ENCODE results near the gene RGPD8.
"Not testable (repeated sequence)": the region's sequence is repeated elsewhere in the genome, so short reads cannot be mapped to it uniquely, and the experiment has no call there.

The RGPD8 gene

GRCh38 chr2:112435716-112436431, 2.4 kb upstream of the RGPD8 start:
- not testable (repeated sequence) for H3K27me3 ChIP-seq (ENCODE audit: control insufficient read depth, insufficient read depth, low read length, poor library complexity, severe bottlenecking); H3K36me3 ChIP-seq (ENCODE audit: control insufficient read depth, insufficient read depth, low read length); H3K4me3 ChIP-seq (ENCODE audit: insufficient read depth, low read depth, low read length); H3K9me3 ChIP-seq (ENCODE audit: control insufficient read depth, low read length); H3K4me1 ChIP-seq (ENCODE audit: control insufficient read depth, insufficient read depth, low read length); H3K27ac ChIP-seq (ENCODE audit: insufficient read depth, low read depth, low read length, poor library complexity, severe bottlenecking)
- 91 to 94% methylated on average over 17 of the region's 18 CpGs for WGBS, 2 experiments

- not testable (repeated sequence) for H3K27ac ChIP-seq (ENCODE audit: insufficient read depth, low read depth, low read length, poor library complexity, severe bottlenecking); H3K4me1 ChIP-seq (ENCODE audit: control insufficient read depth, insufficient read depth, low read length); H3K4me3 ChIP-seq (ENCODE audit: insufficient read depth, low read depth, low read length); H3K9me3 ChIP-seq (ENCODE audit: control insufficient read depth, low read length); H3K27me3 ChIP-seq (ENCODE audit: control insufficient read depth, insufficient read depth, low read length, poor library complexity, severe bottlenecking); H3K36me3 ChIP-seq (ENCODE audit: control insufficient read depth, insufficient read depth, low read length)
- 86 to 89% methylated on average over 32 to 33 of the region's 33 CpGs for WGBS, 2 experiments
Measured at GRCh38 chr2:112434890-112435715, 1.7 kb upstream of the RGPD8 start.

GRCh38 chr2:112433932-112434730, 686 bp upstream of the RGPD8 start:
- Histone ChIP-seq H3K4me1 (ENCODE audit: control insufficient read depth, insufficient read depth, low read length) (no peaks in the 10 kb centered on the region), H3K4me3 (ENCODE audit: insufficient read depth, low read depth, low read length) (no peak overlapping the region), H3K36me3 (ENCODE audit: control insufficient read depth, insufficient read depth, low read length) (no peaks in the 10 kb centered on the region), H3K9me3 (ENCODE audit: control insufficient read depth, low read length) (no peaks in the 10 kb centered on the region), H3K27me3 (ENCODE audit: control insufficient read depth, insufficient read depth, low read length, poor library complexity, severe bottlenecking) (peaks cover 5% of the 10 kb centered on the region), H3K27ac (ENCODE audit: insufficient read depth, low read depth, low read length, poor library complexity, severe bottlenecking) (no peak overlapping the region)
- 89 to 90% methylated on average over 31 of the region's 31 CpGs for WGBS, 2 experiments

- H3K9me3 ChIP-seq (ENCODE audit: control insufficient read depth, low read length); H3K27ac ChIP-seq (ENCODE audit: insufficient read depth, low read depth, low read length, poor library complexity, severe bottlenecking); H3K27me3 ChIP-seq (ENCODE audit: control insufficient read depth, insufficient read depth, low read length, poor library complexity, severe bottlenecking); H3K4me1 ChIP-seq (ENCODE audit: control insufficient read depth, insufficient read depth, low read length); H3K36me3 ChIP-seq (ENCODE audit: control insufficient read depth, insufficient read depth, low read length): not testable (repeated sequence)
- WGBS, 2 experiments = 1 to 2% methylated on average over 62 to 67 of the region's 98 CpGs
- H3K4me3 ChIP-seq (ENCODE audit: insufficient read depth, low read depth, low read length) = peak overlapping the region; percentile 39
Measured at GRCh38 chr2:112432735-112433479, 538 bp downstream of the RGPD8 start.

- H3K27me3 ChIP-seq (ENCODE audit: control insufficient read depth, insufficient read depth, low read length, poor library complexity, severe bottlenecking); H3K9me3 ChIP-seq (ENCODE audit: control insufficient read depth, low read length); H3K4me1 ChIP-seq (ENCODE audit: control insufficient read depth, insufficient read depth, low read length); H3K27ac ChIP-seq (ENCODE audit: insufficient read depth, low read depth, low read length, poor library complexity, severe bottlenecking); H3K36me3 ChIP-seq (ENCODE audit: control insufficient read depth, insufficient read depth, low read length): not testable (repeated sequence)
- whole genome bisulfite sequencing, 2 experiments = 19 to 22% methylated on average over 21 of the region's 22 CpGs
- peak overlapping the region; percentile 39 for H3K4me3 ChIP-seq (ENCODE audit: insufficient read depth, low read depth, low read length)
Measured at GRCh38 chr2:112432390-112432734, 1.1 kb downstream of the RGPD8 start.

- peak overlapping the region; percentile 39 for H3K4me3 ChIP-seq (ENCODE audit: insufficient read depth, low read depth, low read length)
- H3K9me3 ChIP-seq (ENCODE audit: control insufficient read depth, low read length); H3K36me3 ChIP-seq (ENCODE audit: control insufficient read depth, insufficient read depth, low read length); H3K4me1 ChIP-seq (ENCODE audit: control insufficient read depth, insufficient read depth, low read length); H3K27ac ChIP-seq (ENCODE audit: insufficient read depth, low read depth, low read length, poor library complexity, severe bottlenecking); H3K27me3 ChIP-seq (ENCODE audit: control insufficient read depth, insufficient read depth, low read length, poor library complexity, severe bottlenecking): not testable (repeated sequence)
- 96% methylated on average over 20 to 21 of the region's 21 CpGs for WGBS, 2 experiments
Measured at GRCh38 chr2:112431587-112432295, 1.7 kb downstream of the RGPD8 start.

GRCh38 chr2:112424553-112424952, 8.9 kb downstream of the RGPD8 start:
- H3K27me3 ChIP-seq (ENCODE audit: control insufficient read depth, insufficient read depth, low read length, poor library complexity, severe bottlenecking); H3K9me3 ChIP-seq (ENCODE audit: control insufficient read depth, low read length): not testable (repeated sequence)
- 100% methylated on average over 1 of the region's 3 CpGs; no CpG with 5 or more reads in 1 of the 2 experiments for WGBS, 2 experiments

GRCh38 chr2:112416860-112417259, 16.6 kb downstream of the RGPD8 start:
- no CpG with 5 or more reads among the region's 3 CpGs for WGBS, 2 experiments
- not testable (repeated sequence) for H3K4me1 ChIP-seq (ENCODE audit: control insufficient read depth, insufficient read depth, low read length); H3K4me3 ChIP-seq (ENCODE audit: insufficient read depth, low read depth, low read length); H3K9me3 ChIP-seq (ENCODE audit: control insufficient read depth, low read length); H3K27me3 ChIP-seq (ENCODE audit: control insufficient read depth, insufficient read depth, low read length, poor library complexity, severe bottlenecking); H3K27ac ChIP-seq (ENCODE audit: insufficient read depth, low read depth, low read length, poor library complexity, severe bottlenecking); H3K36me3 ChIP-seq (ENCODE audit: control insufficient read depth, insufficient read depth, low read length)

More at GRCh38 chr2:112424553-112424952, 8.9 kb downstream of the RGPD8 start:
- not testable (repeated sequence) for H3K4me1 ChIP-seq (ENCODE audit: control insufficient read depth, insufficient read depth, low read length); H3K36me3 ChIP-seq (ENCODE audit: control insufficient read depth, insufficient read depth, low read length); H3K27ac ChIP-seq (ENCODE audit: insufficient read depth, low read depth, low read length, poor library complexity, severe bottlenecking); H3K4me3 ChIP-seq (ENCODE audit: insufficient read depth, low read depth, low read length)

- H3K4me3 ChIP-seq (ENCODE audit: insufficient read depth, low read depth, low read length); H3K36me3 ChIP-seq (ENCODE audit: control insufficient read depth, insufficient read depth, low read length); H3K9me3 ChIP-seq (ENCODE audit: control insufficient read depth, low read length); H3K4me1 ChIP-seq (ENCODE audit: control insufficient read depth, insufficient read depth, low read length); H3K27ac ChIP-seq (ENCODE audit: insufficient read depth, low read depth, low read length, poor library complexity, severe bottlenecking); H3K27me3 ChIP-seq (ENCODE audit: control insufficient read depth, insufficient read depth, low read length, poor library complexity, severe bottlenecking): not testable (repeated sequence)
- 91 to 92% methylated on average over 5 to 6 of the region's 7 CpGs for WGBS, 2 experiments
Measured at GRCh38 chr2:112360055-112360454, 73.4 kb downstream of the RGPD8 start.
